Measurements from ENCODE around the gene FASN. TPM values are rescaled to one million over a fixed set of nuclear protein-coding genes. Genes with fewer than 3 reads are reported as not detected.

Gene FASN
- total and polyA plus RNA-seq, 2 donors (not counting 3 experiments of a cell fraction or from before 2014, with no cell fraction given): 101 to 360 TPM

DNA sequence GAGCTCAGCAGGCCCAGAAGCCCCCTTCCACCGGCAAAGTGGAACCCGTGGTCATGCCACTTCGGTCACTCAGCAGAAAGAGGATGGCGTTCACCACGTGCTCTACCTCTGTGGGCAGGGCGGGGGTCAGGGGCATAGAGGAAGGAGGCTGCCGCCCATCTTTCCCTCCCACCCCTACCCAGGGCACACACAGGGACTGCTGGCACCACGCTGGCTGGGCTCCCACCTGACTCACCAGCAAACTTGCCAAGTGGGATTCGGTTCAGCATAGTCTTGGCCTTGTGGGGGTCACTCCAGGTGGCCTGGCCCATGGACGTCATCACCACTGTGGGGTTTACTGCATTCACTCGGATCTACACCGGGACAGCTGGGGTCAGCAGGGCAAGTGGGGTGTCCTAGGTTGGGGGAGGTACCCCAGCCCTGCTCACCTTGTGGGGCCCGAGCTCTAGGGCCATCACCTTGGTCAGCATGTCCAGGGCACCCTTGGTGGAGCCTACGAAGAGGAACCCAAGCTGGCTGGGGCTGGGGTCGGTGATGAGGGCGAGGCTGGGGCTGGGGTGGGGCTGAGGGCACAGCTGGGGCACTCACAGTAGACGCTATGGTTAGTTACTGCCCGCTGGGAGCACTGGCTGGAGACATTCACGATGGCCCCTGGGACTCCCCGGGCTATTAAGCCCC is 61.9 kb downstream of the FASN start:
- intact Hi-C loops (cut with micrococcal nuclease) (loop anchor here (2.0 to 10.0 kb wide), 3 partner anchors 17 to 379 kb away; partner anchors contain the start of genes HEXD and OGFOD3), dilution Hi-C loops (cut with MboI; ENCODE audit: extremely low pct_ligation_motif_present, low sequenced_read_pairs) (no loop called here)
- no peak overlapping the region for H3K27ac ChIP-seq (ENCODE audit: insufficient read depth, low read depth, low read length)
- DNase-seq (ENCODE audit: low read depth, low spot score): no peak
- no peaks in the 10 kb centered on the region for H3K9me3 ChIP-seq (replicated peaks; ENCODE audit: control insufficient read depth, insufficient read depth, low read length)
- no peaks in the 10 kb centered on the region for H3K27me3 ChIP-seq (ENCODE audit: control insufficient read depth in 2 of 2, insufficient read depth in 2 of 2, low read length in 2 of 2)
- peak overlapping the region; percentile 67 for H3K4me2 ChIP-seq (ENCODE audit: insufficient read depth, low read length)
- no peak overlapping the region for H2AFZ ChIP-seq (ENCODE audit: low read depth, low read length)
- TF ChIP-seq FOS (IDR thresholded peaks at IDR 0.05; ENCODE audit: borderline replicate concordance, insufficient read depth, low read length) (no peak), EZH2 (IDR thresholded peaks at IDR 0.05; ENCODE audit: borderline replicate concordance, low read depth, low read length, severe bottlenecking) (no peak), JUN (IDR thresholded peaks at IDR 0.05; ENCODE audit: borderline replicate concordance, insufficient read depth, insufficient read length, low read depth) (no peak)
- CTCF ChIA-PET: interaction anchor here (1.1 kb wide), 1 partner anchor 13 kb away, joined by 6 read pairs; the partner anchor contains the start of genes CENPX and LRRC45
- TSS peak; percentile 72 for BruUV-seq (replicated peaks)
- peaks cover 13% of the 10 kb centered on the region for H3K4me1 ChIP-seq (ENCODE audit: control insufficient read depth, extremely low read depth, insufficient read depth, low read length)
- peak overlapping the region; percentile 78 for H3K9ac ChIP-seq (replicated peaks; ENCODE audit: extremely low read depth, insufficient read depth, low read length)
- H3K9me1 ChIP-seq (replicated peaks; ENCODE audit: control insufficient read depth, extremely low read depth, insufficient read depth, low read length): no peaks in the 10 kb centered on the region
- no peak overlapping the region for H3K4me3 ChIP-seq (replicated peaks in 1 of 3; ENCODE audit: insufficient read depth in 1 of 3, low read depth in 1 of 3, low read length in 3 of 3)
- no peaks in the 10 kb centered on the region for H3K36me3 ChIP-seq (ENCODE audit: control insufficient read depth in 2 of 2, extremely low read depth in 1 of 2, insufficient read depth in 2 of 2, low read length in 2 of 2)
- no peak for FAIRE-seq
- POLR2A ChIA-PET: no interaction called here
- H4K20me1 ChIP-seq (replicated peaks; ENCODE audit: control insufficient read depth, extremely low read depth, insufficient read depth, low read length): no peaks in the 10 kb centered on the region
- peaks cover 7% of the 10 kb centered on the region for H3K79me2 ChIP-seq (ENCODE audit: control insufficient read depth, insufficient read depth, low read length)

GRCh38 chr17:82035488-82035887 is 62.5 kb downstream of the FASN start:
- intact Hi-C loops (cut with micrococcal nuclease): loop anchor here (10.0 kb wide), 2 partner anchors 199 to 379 kb away; partner anchors contain the start of genes HEXD and OGFOD3
- Histone ChIP-seq H3K36me3 (ENCODE audit: control insufficient read depth in 2 of 2, extremely low read depth in 1 of 2, insufficient read depth in 2 of 2, low read length in 2 of 2) (no peaks in the 10 kb centered on the region), H3K9ac (replicated peaks; ENCODE audit: extremely low read depth, insufficient read depth, low read length) (no peak overlapping the region), H2AFZ (ENCODE audit: low read depth, low read length) (no peak overlapping the region), H3K9me3 (replicated peaks; ENCODE audit: control insufficient read depth, insufficient read depth, low read length) (no peaks in the 10 kb centered on the region), H3K9me1 (replicated peaks; ENCODE audit: control insufficient read depth, extremely low read depth, insufficient read depth, low read length) (no peaks in the 10 kb centered on the region), H3K4me3 (replicated peaks in 1 of 3; ENCODE audit: insufficient read depth in 1 of 3, low read depth in 1 of 3, low read length in 3 of 3) (no peak overlapping the region), H3K27ac (ENCODE audit: insufficient read depth, low read depth, low read length) (no peak overlapping the region), H3K79me2 (ENCODE audit: control insufficient read depth, insufficient read depth, low read length) (peaks cover 7% of the 10 kb centered on the region), H4K20me1 (replicated peaks; ENCODE audit: control insufficient read depth, extremely low read depth, insufficient read depth, low read length) (no peaks in the 10 kb centered on the region), H3K27me3 (ENCODE audit: control insufficient read depth in 2 of 2, insufficient read depth in 2 of 2, low read length in 2 of 2) (no peaks in the 10 kb centered on the region), H3K4me2 (ENCODE audit: insufficient read depth, low read length) (no peak overlapping the region), H3K4me1 (ENCODE audit: control insufficient read depth, extremely low read depth, insufficient read depth, low read length) (peaks cover 16% of the 10 kb centered on the region)
- no TSS peak for BruUV-seq (replicated peaks)
- TF ChIP-seq POLR2A (IDR thresholded peaks at IDR 0.05; ENCODE audit: low read depth, low read length): no peak
- TF ChIP-seq FOS (IDR thresholded peaks at IDR 0.05; ENCODE audit: borderline replicate concordance, insufficient read depth, low read length): no peak
- TF ChIP-seq EZH2 (IDR thresholded peaks at IDR 0.05; ENCODE audit: borderline replicate concordance, low read depth, low read length, severe bottlenecking): no peak
- no peak for TF ChIP-seq CTCF (IDR thresholded peaks at IDR 0.05; ENCODE audit: extremely low read depth in 1 of 2, insufficient read depth in 1 of 2, low read depth in 1 of 2, low read length in 2 of 2)
- no peak for TF ChIP-seq POLR2AphosphoS5 (IDR thresholded peaks at IDR 0.05; ENCODE audit: insufficient read depth, low read depth, low read length)
- TF ChIP-seq MAX (IDR thresholded peaks at IDR 0.05; ENCODE audit: insufficient read depth, insufficient read length): no peak
- no peak for TF ChIP-seq MYC (IDR thresholded peaks at IDR 0.05; ENCODE audit: low read depth, low read length)
- TF ChIP-seq JUN (IDR thresholded peaks at IDR 0.05; ENCODE audit: borderline replicate concordance, insufficient read depth, insufficient read length, low read depth): no peak
- TF ChIP-seq GATA2 (IDR thresholded peaks at IDR 0.05; ENCODE audit: insufficient read depth, insufficient read length, low read depth, low read length): no peak
- POLR2A ChIA-PET: no interaction called here
- DNase-seq (ENCODE audit: low read depth, low spot score): no peak
- CTCF ChIA-PET: interaction anchor here (1.1 kb wide), 1 partner anchor 12 kb away, joined by 6 read pairs; the partner anchor contains the start of genes CENPX and LRRC45
- FAIRE-seq: peak; percentile 21
- dilution Hi-C loops (cut with MboI; ENCODE audit: extremely low pct_ligation_motif_present, low sequenced_read_pairs): no loop called here
